Measurements from ENCODE around the gene CORO1A. TPM values are rescaled to one million over a fixed set of nuclear protein-coding genes. Genes with fewer than 3 reads are reported as not detected.
"Not testable (repeated sequence)": the region's sequence is repeated elsewhere in the genome, so short reads cannot be mapped to it uniquely, and the experiment has no call there.

Gene CORO1A
- total RNA-seq, 1 donor from 2014 or later: 16.0 TPM

GRCh38 chr16:30205541-30206236 is 22.3 kb downstream of the CORO1A start:
- not testable (repeated sequence) for DNase-seq

- DNase-seq: not testable (repeated sequence)
Observed at GRCh38 chr16:30206252-30206651, 22.9 kb downstream of the CORO1A start.

GRCh38 chr16:30207063-30207704 is 23.8 kb downstream of the CORO1A start:
- not testable (repeated sequence) for DNase-seq

GRCh38 chr16:30209032-30209431 is 25.6 kb downstream of the CORO1A start:
- DNase-seq: not testable (repeated sequence)

- not testable (repeated sequence) for DNase-seq
Observed at GRCh38 chr16:30211414-30211813, 28.0 kb downstream of the CORO1A start.

GRCh38 chr16:30217082-30217481 is 33.7 kb downstream of the CORO1A start:
- not testable (repeated sequence) for DNase-seq

Small RNA genes lying within 50 kb of the gene (small RNA-seq; reads per million reads assigned to genes)
- not detected for gene AC106782.4 (ENCODE audit: low replicate concordance)

Other genes starting within 250 kb of the CORO1A start
- gene TMEM219, start 221.5 kb upstream of the CORO1A start, total RNA-seq: 30.3 TPM
- gene TAOK2, start 209.7 kb upstream of the CORO1A start, total RNA-seq: 24.5 TPM
- 11.4 TPM for gene HIRIP3, start 188.0 kb upstream of the CORO1A start, total RNA-seq
- 22.3 TPM for gene INO80E, start 187.4 kb upstream of the CORO1A start, total RNA-seq
- 1.5 TPM for gene DOC2A, start 172.6 kb upstream of the CORO1A start, total RNA-seq
- not detected for gene C16orf92, start 160.4 kb upstream of the CORO1A start, total RNA-seq
- gene TLCD3B, start 152.3 kb upstream of the CORO1A start, total RNA-seq: not detected
- gene ALDOA, start 117.8 kb upstream of the CORO1A start, total RNA-seq: 345 TPM
- gene PPP4C, start 107.6 kb upstream of the CORO1A start, total RNA-seq: 53.1 TPM
- gene TBX6, start 91.7 kb upstream of the CORO1A start, total RNA-seq: 0.20 TPM
- gene YPEL3, start 87.4 kb upstream of the CORO1A start, total RNA-seq: 22.4 TPM
- 4.6 TPM for gene GDPD3, start 70.1 kb upstream of the CORO1A start, total RNA-seq
- gene MAPK3, start 60.4 kb upstream of the CORO1A start, total RNA-seq: 13.3 TPM
- gene BOLA2B, start 10.1 kb downstream of the CORO1A start, total RNA-seq: 6.1 TPM
- gene SLX1A, start 10.3 kb downstream of the CORO1A start, total RNA-seq: 7.3 TPM
- 3.1 TPM for gene SULT1A3, start 15.7 kb downstream of the CORO1A start, total RNA-seq
- 1.6 TPM for gene NPIPB13, start 64.9 kb downstream of the CORO1A start, total RNA-seq
- gene CD2BP2, start 171.7 kb downstream of the CORO1A start, total RNA-seq: 17.0 TPM
- 24.7 TPM for gene TBC1D10B, start 186.9 kb downstream of the CORO1A start, total RNA-seq
- gene MYL11, start 191.2 kb downstream of the CORO1A start, total RNA-seq: 921 TPM
- 0.69 TPM for gene SEPTIN1, start 199.0 kb downstream of the CORO1A start, total RNA-seq
- gene ZNF48, start 211.8 kb downstream of the CORO1A start, total RNA-seq: 3.8 TPM
- gene ZNF771, start 224.0 kb downstream of the CORO1A start, total RNA-seq: 4.7 TPM
- gene DCTPP1, start 246.4 kb downstream of the CORO1A start, total RNA-seq: 14.3 TPM

All from skin of body (tissue), 3 donors.